Endothelial cell of umbilical vein (primary cell): Measurements from ENCODE around the gene SIPA1L3.

Experiments
- CTCF ChIP-seq, 2 donors: IDR thresholded peaks; 1 replicate in 1 of 2; 2 replicates in 1 of 2; pipeline ENCODE4 v1.5.1; 2011; ENCODE audit warnings: low read length in 2 of 2, mild to moderate bottlenecking in 2 of 2, moderate library complexity in 2 of 2, control low read depth in 1 of 2, inconsistent platforms in 1 of 2, low read depth in 1 of 2; ENCODE audit not compliant: insufficient read depth in 1 of 2; ENCODE audit errors: extremely low read depth in 1 of 2
- EZH2 ChIP-seq: IDR thresholded peaks from 2 replicates; pipeline ENCODE4 v1.6.1; 2012; ENCODE audit warnings: borderline replicate concordance, low read depth, mild to moderate bottlenecking, moderate library complexity, low read length, inconsistent platforms; ENCODE audit not compliant: severe bottlenecking
- POLR2A ChIP-seq: IDR thresholded peaks from 2 replicates; pipeline ENCODE4 v1.6.1; 2012; ENCODE audit warnings: low read depth, mild to moderate bottlenecking, control low read depth, low read length
- POLR2AphosphoS5 ChIP-seq: IDR thresholded peaks from 2 replicates; pipeline ENCODE4 v1.6.1; 2012; ENCODE audit warnings: low read depth, mild to moderate bottlenecking, control low read depth, low read length, moderate library complexity; ENCODE audit not compliant: insufficient read depth

DNA sequence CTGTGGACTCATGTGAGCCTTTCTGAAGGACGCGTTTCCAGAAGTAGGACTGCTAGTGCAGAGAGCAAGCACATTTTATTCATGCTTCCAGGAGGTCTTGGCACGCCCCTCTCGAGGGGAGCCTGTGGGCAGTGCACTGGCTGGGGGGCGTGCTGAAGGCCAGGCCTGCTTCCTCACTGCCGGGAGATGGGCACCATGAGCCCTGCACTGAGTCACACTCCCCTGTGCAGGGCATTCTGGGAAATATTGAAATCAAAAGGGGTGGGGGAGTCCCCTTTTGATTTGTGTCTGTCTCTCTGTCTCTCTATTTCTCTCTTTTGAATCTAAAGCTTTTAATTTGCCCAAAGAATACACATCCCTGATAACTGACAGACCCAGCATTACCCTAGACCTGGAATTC lies 283.1 kb downstream of the SIPA1L3 start:
- TF ChIP-seq POLR2A, result no peak
- no peak for TF ChIP-seq CTCF (IDR thresholded peaks at IDR 0.05; ENCODE audit: extremely low read depth in 1 of 2, insufficient read depth in 1 of 2, low read depth in 1 of 2, low read length in 2 of 2)
- no peak for TF ChIP-seq EZH2
- TF ChIP-seq POLR2AphosphoS5, result no peak
